ENCODE data around the gene STK31. TPM values are rescaled to one million over a fixed set of nuclear protein-coding genes. Genes with fewer than 3 reads are reported as not detected.

STK31 gene
- total RNA-seq, 1 donor from 2014 or later: not detected

Other genes starting within 250 kb of the STK31 start
- gene IGF2BP3, start 239.7 kb upstream of the STK31 start, total RNA-seq: 2.2 and 2.7 TPM in 2 replicates
- 96.8 and 103 TPM in 2 replicates for gene TRA2A, start 178.2 kb upstream of the STK31 start, total RNA-seq
- 6.2 and 8.1 TPM in 2 replicates for gene CCDC126, start 112.8 kb upstream of the STK31 start, total RNA-seq
- 6.6 TPM in 2 replicates for gene FAM221A, start 30.0 kb upstream of the STK31 start, total RNA-seq

Measured in activated CD4-positive, alpha-beta T cell treated with anti-CD3 and anti-CD28 coated beads, Interleukin-2, amount 10 ng/mL, durations not matched to agents 24 days and 14 days (primary cell).